HG02623 (cell line): ENCODE results near the gene USP14.
"Not testable (repeated sequence)": the region's sequence is repeated elsewhere in the genome, so short reads cannot be mapped to it uniquely, and the experiment has no call there.

Experiments
- ATAC-seq: cut with Tn5 transposase; IDR thresholded peaks from one replicate; pipeline ENCODE4 v1.9.1; 2021; ENCODE audit warnings: moderate library complexity; ENCODE audit not compliant: unreplicated experiment

The USP14 gene

GRCh38 chr18:158128-159036 is at the start of gene USP14:
Gene USP14 (plus strand): TSS chr18:158557. CDS start chr18:158699, 142 bp downstream.
- peak; percentile 93 for ATAC-seq

DNA sequence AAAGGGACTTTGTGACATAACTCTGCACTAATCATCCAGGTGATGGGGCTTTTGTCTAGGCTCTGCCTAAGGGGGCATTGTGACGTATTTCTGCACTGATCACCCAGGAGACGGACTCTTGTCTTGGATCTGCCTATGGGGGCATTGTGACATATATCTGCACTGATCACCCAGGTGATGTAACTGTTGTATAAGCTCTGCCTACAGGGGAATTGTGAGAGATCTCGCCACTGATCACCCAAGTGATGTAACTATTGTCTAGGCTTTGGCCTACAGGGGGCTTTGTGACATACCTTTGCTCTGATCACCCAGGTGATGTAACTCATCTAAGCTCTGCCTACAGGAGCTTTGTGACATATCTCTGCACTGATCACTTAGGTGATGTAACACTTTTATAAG is 49.7 kb upstream of the USP14 start:
- ATAC-seq = not testable (repeated sequence)

DNA sequence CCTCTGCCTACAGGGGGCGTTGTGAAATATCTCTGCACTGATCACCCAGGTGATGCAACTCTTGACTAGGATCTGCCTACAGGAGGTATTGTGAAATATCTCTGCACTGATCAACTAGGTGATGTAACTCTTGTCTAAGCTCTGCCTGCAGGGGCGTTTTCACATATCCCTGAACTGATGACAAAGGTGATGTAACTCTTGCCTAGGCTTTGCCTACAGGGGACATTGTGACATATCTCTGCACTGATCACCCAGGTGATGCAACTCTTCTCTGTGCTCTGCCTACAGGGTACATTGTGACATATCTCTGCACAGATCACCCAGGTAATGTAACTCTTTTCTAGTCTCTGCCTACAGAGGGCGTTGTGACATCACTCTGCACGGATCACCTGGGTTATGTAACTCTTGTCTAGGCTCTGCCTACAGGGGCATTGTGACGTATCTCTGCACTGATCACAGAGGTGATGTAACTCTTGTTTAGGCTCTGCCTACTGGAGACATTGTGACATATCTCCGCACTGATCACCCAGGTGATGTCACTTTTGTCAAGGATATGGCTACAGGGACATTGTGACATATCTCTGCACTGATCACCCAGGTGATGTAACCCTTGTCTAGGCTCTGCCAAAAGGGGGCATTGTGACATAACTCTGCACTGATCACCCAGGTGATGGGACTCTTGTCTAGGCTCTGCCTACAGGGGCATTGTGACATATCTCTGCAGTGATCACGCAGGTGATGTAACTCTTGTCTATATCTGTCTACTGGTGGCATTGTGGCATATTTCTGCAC is 49.0 kb upstream of the USP14 start:
- not testable (repeated sequence) for ATAC-seq

- ATAC-seq = not testable (repeated sequence)
Observed at GRCh38 chr18:109922-110261, 48.5 kb upstream of the USP14 start.

GRCh38 chr18:110351-111201 is 47.8 kb upstream of the USP14 start:
- not testable (repeated sequence) for ATAC-seq

DNA sequence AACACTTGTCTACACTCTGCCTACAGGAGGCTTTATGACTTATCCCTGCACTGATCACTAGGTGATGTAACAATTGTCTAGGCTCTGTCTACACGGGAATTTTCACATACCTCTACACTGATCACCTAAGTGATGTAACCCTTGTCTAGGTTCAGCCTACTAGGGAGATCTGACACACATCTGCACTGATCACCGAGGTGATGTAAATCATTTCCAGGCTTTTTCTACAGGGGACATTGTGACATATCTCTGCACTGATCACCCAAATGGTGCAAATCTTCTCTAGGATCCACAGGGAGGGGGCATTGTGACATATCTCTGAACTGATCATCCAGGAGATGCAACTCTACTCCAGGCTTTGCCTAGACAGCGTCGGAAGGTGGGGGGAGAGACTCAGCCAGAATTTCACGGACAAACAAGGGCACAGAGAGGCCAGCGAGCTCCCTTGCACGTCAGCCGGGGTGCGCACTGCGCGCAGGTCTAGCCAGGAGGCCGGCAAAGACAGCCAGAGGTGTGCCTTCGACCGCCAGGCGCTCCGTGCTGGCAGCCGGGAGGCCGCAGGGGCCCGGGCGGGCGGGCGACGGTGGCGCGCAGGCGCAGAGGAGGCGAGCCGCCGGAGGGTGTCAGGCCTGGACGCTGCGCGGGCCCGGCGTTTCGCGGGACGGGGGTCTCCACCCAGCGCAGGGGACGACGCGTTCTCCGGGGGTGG is 46.9 kb upstream of the USP14 start:
- no peak for ATAC-seq

DNA sequence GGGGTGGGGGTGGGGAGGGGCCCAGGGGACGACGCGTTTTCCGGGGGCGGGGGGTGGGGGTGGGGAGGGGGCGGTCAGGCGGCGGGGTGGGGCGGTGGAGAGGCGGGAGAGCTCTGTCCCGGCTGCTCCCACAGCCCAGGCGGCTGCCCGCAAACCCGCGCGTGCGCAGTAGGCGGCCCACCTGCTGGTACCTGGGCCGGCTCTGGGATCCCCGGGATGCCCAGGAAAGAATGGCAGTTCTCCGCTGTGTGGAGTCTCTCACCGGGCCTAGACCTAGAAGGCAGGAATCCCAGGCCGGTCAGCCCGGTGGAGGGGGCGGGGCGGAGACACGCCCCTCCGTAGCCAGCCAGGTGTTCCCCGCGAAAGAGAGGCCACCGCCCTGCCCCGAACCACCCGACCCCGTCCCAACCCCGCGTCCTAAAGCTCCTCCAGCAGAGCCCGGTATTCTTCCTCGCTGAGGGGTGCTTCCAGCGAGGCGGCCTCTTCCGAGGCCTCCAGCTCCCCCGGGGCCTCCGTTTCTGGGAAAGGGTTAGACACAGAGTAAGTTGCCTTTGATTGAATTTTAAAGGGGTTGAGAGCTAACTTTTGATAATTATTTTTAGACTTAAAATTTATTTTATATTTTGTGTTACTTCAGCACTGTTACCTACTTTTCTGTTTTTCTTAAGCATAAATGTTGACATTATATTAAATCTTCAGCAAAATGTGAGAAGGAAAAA is 46.2 kb upstream of the USP14 start:
- not testable (repeated sequence) for ATAC-seq

- not testable (repeated sequence) for ATAC-seq
Observed at GRCh38 chr18:120539-121260, 37.7 kb upstream of the USP14 start.

- ATAC-seq = no peak
Observed at GRCh38 chr18:135045-135444, 23.3 kb upstream of the USP14 start.

GRCh38 chr18:136433-136832 is 21.9 kb upstream of the USP14 start:
- ATAC-seq = no peak

GRCh38 chr18:137327-137726 is 21.0 kb upstream of the USP14 start:
- ATAC-seq = no peak

- ATAC-seq = no peak
Observed at GRCh38 chr18:140670-141266, 17.6 kb upstream of the USP14 start.

GRCh38 chr18:142624-143296 is 15.6 kb upstream of the USP14 start:
- not testable (repeated sequence) for ATAC-seq

GRCh38 chr18:148841-149240 is 9.5 kb upstream of the USP14 start:
- no peak for ATAC-seq

DNA sequence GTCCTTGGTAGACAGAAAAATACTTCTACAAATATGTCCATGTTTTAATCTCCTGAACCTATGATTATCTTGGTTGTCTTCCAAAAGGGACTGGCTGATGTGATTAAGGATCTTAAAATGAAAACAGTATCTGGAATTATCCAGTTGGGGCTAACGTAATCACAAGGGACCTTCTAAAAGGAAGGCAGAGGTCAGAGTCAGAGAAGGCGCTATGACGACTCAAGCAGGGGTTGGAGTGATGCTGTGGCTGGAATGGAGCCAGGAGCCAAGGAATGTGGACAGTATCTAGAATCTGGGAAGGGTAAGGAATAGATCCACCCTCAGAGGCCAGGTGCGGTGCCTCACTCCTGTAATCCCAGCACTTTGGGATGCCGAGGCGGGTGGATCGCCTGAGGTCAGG is 4.2 kb upstream of the USP14 start:
- no peak for ATAC-seq

DNA sequence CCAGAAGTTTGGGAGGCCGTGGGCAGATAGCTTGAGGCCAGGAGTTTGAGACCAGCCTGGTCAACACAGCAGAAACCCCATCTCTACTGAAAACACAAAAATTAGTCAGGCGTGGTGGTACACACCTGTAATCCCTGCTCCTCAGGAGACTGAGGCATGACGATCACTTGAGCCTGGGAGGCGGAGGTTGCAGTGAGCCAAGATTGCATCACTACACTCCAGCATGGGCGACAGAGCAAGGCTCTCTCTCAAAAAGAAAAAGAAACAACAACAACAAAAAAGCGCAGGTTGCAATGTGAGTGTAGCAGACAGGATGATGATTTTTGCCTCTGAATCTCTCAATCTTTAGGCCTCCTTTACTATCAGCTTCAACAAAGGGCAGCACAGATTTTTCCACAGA is 2.7 kb upstream of the USP14 start:
- ATAC-seq = no peak

- ATAC-seq = no peak
Observed at GRCh38 chr18:156514-157230, 1.7 kb upstream of the USP14 start.
